ENCODE data around the gene PLXND1.

PLXND1 gene

DNA sequence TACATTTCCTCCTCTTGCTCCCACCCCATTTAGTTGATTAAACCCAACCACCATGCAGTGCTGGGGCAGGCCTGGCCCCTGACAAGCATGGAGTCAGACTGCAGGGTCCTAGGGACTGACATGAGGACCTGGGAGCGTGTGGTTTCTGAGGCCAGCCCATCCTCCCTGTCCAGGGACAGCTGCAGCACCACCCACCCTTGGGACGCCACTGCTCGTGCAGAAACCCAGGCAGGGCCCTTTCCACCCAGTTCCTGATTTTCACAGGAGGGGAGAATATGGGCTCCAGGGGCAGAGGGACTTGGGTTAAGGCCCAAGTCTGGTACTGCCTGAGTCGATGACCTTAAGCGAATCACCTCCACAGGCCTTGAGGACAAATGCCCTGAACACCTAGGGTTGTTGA is 23.7 kb downstream of the PLXND1 start:
- no peak for DNase-seq (ENCODE audit: low spot score)

DNA sequence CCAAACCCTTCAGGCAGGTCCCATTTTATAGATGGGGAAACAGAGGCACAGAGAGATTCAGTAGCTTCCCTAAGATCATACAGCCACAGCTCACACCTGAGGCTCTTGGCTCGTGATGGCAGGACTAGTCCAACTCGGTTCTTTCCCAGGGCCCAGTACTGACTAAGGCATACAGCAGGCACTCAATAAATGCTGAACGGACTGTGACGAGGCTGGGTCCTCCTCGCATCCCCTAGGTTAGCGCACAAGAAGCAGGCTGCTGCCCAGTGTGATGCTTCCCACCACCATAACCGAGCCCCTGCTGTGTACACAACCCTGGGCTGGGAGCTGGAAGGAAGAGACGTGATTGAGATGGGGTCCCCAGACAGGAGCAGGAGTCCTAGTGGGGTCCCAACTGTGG is 24.9 kb downstream of the PLXND1 start:
- DNase-seq (ENCODE audit: low spot score), result no peak

DNA sequence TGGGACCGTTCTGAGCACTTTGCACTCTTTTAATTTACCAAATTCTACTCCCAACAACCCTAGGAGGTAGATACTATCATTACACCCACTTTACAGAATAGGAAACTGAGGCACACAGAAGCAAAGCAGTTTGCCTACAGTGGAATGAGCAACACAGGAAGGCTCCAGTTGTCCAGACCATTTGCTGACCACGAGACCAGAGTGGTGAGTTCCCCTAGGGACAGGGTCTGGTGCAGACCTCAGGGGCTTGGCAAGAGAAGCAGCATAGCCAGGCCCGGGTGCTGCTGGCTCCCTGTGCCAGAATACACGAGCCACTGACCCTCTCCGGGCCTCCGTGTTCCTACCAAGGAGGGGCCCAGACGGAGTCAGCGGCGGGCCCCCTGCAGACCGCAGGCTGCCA is 26.5 kb downstream of the PLXND1 start:
- DNase-seq (ENCODE audit: low spot score), result no peak

DNA sequence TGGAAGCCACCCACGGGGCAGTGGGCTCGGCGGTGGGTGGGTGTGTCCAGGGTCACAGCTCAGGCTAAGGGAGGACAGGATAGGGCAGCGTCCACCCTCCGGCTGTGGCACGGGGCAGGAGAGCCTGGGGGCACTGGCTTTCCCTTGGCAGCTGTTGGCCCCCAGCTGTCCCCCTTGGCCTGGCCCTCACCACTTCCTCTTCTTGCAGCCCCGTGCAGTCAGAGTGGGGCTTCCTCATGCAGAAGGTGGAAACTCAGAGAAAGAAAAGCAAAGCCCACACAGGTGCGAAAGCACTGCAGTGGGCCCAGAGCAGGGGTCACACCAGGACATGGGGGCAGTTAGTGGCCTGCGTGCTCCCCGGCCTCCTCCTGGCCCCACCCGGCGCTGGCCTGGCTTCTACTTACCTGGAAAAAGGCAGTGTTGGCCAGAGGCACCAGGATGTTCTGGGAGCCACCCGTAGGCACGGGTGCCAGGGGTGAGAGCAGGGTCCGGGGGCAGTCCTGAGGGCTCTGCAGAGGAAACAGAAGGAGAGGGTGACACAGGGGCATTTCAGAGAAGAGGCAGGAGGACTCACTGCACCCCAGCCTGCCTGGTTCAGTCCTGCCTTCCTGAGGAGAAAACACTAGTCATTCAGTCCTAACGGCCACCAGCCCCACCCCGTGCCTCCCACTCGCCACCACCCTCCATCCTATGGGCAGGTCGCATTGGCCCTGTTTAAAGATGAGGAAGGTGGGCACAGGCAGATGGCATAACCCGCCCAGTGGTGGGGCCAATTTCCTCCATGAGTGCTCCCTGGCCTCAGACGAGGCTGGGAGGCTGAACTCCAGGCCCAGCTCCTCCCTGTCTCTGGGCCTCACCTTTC is 28.3 kb downstream of the PLXND1 start:
- DNase-seq (ENCODE audit: low spot score), result no peak

DNA sequence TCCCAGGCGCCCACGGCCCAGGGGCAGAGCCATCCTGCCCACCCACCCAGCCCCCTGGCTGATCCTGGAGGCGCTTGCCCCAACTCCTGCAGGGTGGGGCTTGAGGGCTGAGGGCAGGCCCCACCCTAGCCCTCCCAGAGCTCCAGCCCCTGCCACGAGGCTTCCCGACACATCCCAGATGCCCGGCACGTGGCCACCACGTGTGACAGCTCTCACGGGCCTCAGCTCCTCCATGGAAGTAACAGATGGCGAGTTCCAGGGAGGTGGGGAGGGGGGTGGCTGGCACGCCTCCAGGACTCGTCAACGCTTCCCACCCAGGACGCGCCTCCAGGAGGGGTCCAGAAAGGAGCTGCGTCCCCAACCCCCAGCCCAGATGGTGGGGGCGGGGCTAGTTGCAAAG is 29.1 kb downstream of the PLXND1 start:
- DNase-seq (ENCODE audit: low spot score), result no peak

DNA sequence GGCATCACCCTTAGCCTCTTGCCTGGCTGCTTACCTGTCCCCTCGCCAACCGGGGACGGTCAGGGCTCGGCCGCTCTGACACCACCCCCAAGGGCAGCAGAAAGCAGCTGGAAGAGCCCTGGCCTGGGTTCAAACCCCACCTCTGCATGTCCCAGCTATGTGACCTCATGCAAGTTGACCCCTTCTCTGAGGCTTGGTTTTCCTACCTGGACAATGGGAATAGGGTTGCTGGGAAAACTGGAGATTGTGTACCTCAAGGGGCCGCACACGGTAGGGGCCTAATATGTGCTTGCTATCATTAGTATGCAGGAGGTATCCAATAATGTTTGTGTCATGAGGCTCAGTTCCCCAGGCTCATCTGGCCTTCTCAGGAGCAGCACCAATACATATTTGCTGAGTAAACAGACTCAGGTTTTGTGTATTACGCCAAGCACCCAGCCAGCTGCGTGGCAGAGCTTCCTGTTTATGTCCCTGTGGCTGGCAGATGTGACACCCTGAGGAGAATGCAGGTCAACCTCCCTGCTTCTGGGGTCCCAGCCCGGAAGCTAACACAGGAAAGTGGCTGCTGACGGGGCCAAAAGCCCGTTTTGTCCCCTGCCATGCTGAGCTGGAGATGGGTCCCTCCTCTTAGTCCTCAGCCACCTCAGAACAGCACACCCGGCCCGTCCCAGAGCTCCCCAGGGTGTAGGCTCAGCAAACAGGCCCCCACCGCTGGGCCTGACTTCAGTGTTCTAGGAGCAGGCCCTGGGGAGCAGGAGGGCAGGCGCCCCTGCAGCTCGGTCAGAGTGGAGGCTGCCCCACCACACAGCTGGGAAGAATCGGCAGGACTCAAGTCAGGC is 29.7 kb downstream of the PLXND1 start:
- no peak for DNase-seq (ENCODE audit: low spot score)

DNA sequence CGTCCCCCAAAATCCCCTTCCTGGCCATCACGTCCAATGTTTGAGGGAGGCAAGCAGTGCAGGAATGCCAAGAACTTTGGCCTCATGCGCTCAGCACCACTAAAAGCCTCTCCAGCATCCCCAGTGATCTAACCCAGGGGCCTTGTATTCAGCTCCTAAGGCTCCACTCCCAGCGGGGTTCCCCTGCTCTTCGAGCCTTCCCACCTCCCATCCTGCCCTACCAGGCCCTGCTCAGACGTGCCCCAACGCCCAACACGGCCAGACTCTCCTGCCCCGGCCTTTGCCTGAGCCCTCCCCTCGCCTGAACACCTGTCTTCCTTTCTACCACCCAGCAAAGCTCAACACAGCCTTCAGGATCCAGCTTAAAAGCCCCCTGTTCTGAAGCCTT is 30.5 kb downstream of the PLXND1 start:
- no peak for DNase-seq (ENCODE audit: low spot score)

DNA sequence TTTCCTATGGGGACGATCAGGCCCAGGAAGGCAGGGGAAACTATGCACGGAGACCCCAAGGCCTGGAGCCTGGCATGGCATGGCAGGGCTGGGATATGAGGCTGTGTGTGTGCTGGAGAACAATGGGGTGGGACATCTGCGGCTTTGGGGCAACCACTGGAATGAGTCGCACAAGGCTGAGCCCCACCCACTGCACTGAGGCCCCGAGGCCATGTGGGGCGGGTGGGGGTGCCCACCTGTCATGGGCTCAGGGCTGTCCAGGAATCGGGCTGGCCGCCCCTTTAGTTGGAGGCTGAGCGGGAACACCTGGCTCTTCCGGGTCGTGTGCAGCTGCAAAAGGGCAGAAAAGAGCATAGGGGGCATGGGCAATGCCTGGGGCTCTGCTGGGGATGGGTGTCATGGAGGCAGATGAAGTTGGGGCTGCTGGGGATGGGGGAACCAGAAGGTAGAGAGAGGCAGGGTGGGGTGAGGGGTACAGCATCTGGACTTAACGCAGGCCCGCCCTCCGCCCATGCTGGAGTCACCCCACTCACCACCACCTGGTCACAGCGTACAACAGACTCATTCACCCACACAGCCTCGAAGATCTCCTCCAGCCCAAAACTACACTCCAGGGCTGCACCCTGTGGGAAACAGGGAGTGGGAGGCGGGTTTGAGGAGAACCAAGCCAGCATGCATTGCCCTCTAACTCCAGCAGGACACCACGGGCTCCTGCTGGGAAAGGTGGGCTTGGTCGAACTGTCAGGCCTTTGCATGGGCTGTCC is 31.1 kb downstream of the PLXND1 start:
- DNase-seq (ENCODE audit: low spot score), result no peak

DNA sequence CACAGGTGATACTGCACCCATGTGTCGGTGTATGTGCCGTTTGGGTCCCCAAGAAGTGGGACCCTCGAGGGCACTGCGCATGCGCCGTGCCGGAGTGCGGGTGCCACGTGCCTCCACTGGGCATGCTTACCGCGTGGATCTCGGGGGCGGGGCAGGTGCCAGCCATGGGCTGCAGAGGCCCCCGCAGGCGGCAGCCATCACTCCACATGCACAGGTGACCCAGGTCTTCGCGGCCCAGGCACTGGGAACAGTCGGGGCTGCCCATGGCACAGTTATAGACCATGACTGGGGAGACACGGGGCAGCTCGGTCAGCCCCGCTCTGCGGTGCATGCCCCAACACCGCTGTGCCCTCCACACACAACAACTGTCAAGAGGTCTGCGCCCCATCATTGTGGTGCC is 32.3 kb downstream of the PLXND1 start:
- no peak for DNase-seq (ENCODE audit: low spot score)

DNA sequence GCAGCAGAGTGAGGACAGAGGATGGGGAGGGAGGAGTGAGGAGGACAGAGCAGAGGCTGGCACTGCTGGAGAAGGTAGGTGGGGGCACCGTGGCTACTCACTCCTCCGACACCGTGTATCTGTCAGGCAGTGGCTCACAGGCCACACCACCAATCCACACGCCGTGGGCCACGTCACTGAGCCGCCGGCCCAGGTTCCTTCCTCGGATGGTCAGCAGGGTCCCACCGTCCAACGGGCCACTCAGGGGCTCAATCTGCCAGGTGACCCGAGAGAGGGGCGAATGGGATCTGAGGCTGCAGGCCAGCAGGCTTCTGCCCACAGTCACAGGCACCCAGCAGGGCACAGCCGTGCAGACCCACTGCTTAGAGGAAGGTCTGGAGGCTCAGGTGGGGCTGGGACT is 33.0 kb downstream of the PLXND1 start:
- DNase-seq (ENCODE audit: low spot score), result no peak

DNA sequence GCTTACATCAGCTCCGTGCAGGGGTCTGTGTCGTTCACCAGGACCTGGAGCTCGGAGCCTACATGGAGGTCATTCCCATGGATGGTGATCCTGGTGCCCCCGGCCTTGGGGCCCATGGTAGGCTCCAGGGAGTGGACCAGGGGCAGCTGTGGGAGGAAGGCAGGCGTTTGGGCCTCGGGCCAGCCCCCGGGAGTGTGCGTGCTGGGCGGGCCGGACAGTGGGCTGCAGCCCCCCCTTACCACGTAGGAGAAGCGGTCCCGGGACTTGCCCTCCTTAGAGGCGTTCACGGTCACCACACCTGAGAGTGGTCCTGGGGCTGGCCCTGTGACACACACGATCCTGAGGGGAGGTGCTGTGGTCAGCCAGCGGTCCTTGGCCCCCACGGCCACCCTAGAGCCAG is 33.9 kb downstream of the PLXND1 start:
- no peak for DNase-seq (ENCODE audit: low spot score)

DNA sequence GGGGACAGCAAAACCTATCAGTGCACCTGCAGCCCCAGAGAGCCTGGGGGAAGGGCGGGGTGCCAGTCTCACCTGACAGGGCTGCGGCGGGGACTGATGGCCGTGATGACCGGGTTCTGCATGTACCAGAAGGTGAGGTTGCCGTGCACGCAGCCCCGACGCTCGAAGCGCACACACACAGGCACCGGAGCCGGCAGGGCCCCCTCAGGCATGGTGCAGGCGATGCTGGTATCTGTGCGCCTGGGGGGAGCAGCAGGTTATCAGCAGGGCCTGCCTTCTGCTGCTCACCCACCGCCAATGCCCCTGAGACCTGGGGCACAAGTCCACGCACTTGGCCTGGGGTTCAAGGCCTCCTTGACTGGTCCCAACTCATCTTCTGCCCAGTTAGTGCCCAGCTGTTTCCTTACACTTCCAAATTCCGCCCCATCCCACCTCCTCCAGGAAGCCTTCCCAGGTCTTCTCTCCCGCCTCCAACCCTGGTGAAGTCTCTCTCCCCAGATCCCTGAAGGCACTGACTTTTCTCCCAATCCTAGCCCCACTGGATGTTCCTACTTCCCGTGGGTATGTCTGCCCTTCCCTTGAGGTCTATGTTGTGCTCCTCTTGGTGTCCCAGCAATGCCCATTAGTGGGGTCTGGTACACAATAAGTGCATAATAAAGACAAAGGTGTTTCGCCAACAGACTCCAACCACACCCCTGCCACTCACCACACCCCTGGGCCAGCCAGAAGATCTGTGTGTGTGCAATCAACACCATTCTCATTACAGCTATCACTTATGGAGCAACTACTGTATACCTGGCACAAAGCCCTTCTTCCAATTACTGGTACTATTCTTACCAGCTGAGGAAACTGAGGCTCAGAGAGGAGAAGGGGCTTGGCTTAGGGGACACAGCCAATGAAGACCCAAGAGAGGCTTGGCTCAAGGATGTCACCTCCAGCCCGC is 34.6 kb downstream of the PLXND1 start:
- DNase-seq (ENCODE audit: low spot score), result no peak

DNA sequence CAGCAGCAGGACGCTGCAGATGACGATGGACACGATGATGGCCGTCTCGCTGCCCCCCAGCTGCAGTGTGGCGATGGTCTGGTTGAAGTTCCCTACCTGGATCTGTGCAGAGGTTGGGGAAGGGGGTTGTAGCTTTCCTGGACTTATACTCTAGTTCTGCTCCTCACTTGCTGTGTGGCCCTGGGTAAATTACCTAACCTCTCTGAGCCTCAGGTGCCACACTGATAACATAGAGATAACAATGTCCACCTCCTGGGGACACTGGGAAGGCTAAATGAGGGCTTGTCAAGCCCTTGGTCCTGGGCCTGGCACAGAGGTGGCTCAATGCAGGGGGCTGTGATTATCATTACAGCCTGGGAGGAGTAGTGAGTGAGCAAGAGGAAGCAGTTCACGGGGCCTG is 36.6 kb downstream of the PLXND1 start:
- no peak for DNase-seq (ENCODE audit: low spot score)

DNA sequence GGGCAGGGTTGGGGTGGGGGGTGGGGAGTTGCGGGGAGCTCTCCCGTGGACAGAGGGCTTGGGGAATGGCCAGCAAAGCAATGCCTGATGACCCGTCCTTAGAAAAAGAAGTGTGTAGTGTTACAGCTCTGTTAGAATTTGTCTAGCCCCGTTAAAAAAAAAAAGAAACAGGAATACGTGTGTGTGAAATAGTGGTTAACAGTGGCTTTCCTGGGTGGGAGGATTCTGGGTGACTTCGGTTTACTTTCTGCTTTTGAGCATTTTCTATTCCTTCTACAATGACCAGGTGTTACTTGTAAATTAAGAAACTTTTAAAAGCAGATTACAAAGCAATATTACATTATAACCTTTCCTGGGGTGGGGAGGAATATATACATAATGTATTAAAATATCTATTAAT is 38.5 kb downstream of the PLXND1 start:
- DNase-seq (ENCODE audit: low spot score), result no peak

DNA sequence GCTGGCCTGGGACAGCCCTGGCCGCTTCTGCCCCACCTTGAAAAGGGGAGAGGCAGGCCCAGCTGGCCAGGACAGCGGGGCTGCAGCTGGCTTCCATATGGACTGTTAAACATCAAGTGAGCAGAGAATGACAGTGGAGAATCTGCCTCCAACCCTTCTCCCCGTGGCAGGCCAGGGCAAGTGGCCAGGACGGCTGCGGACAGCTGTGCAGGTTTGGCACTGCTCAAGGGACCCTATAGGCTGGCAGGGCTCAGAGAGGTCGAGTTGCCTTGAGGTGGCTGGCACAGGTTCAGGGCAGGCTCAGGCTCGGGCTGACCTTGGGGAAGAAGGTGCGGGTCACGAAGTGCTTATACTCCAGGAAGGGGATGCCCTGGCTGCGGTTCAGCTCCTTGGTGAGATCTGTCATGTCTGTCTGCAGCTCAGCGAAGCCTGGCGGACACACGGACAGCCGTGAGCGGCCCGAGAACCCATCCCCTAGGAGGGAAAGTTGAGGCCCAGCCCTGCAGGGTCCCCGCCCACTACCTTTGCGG is 39.2 kb downstream of the PLXND1 start:
- DNase-seq (ENCODE audit: low spot score), result no peak

DNA sequence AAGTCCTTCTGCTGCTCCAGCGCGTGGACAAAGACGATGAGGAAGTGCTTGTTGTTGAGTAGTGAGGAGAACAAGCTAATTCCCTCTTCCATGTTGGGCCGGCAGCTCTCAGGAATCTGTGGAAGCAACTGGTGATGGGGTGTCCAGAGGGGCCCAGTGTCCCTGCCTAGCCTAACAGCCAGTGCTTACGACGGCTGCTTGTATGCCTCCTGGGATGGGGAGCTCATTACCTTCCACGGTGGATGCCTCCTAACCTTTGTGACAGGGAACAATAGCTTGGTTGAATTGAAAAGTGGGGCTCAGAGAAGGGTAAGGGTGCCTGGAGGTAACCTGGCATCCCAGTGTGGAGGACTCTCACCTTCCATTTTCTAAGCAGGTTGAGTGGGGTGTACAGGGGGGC is 40.6 kb downstream of the PLXND1 start:
- DNase-seq (ENCODE audit: low spot score), result no peak

DNA sequence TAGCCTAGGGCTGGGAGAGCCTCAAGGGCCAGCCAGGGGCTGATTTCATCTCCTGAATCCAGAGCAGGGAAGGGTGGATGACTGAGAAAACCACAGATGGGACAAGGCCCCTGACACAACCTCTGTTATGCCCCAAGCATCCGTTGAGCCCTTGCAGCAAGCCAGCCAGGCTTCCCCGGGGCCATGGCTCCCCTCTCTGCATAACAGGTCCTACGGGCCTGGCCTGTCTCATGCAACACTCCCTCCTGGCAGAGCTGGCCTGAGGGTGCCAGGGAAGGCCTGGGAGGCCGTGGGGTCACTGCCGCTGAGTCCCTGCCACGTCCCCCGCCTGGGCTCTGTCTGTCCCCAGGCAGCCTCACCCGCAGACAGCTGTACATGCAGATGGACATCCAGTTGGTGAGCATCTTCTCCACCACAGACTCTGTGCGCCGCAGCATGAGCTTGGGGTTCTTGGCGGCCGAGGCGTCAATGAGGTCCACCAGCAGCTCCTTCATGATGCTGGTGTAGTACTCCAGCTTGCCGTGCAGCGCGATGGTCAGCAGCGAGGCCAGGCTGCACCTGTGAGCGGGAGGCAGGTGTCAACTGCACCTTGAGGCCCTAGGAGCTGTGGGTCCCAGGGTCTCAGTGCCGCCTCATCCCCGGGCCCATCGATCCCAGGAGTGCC is 41.4 kb downstream of the PLXND1 start:
- DNase-seq (ENCODE audit: low spot score), result no peak

DNA sequence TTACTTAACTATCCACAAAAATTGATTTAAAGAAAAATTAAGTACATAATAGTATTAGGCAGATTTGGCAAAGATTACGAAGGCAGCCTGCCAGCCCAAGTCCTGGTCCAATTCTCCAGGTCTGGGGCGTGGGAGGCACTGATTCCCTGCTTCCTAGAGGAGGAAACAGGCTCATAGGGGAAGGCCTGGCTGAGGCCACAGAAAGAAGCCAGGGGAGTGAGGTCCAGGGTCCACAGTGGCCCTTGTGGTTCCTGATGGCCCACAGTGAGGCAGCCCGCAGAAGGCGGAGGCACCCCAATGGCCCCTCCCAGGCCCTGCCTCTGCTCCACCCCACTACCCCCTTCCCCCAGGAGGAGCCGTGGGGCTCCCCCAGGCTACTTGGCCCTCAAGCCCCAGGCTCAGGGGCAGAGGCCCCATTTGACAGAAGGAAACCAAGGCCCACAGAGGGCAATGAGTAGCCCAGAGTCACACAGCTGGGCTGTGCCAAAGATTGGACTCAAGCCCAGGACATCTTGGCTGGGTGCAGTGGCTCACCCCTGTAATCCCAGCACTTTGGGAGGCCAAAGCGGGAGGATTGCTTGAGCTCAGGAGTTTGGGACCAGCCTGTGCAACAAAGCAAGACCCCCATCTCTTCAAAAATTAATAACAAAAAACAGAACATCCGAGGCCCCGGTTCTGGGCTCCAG is 42.5 kb downstream of the PLXND1 start:
- no peak for DNase-seq (ENCODE audit: low spot score)

DNA sequence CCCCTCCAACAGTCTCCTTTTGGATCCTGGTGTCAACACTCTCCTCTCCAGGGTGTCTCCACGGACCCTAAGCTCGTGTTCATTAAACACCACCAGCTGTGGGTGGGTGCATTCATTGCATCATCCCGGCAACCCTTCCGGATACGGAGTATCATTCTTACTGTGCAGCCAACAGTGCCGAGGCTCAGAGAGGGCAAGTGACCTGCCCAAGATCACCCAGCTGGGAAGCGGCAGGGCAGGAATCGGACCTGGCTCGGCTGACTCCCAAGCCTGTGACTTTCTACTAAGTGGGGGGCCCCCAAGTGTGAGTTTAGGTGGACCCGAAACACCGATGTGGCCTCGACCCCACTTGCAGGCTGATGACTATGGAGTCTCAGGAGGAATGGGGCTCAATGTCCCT is 43.1 kb downstream of the PLXND1 start:
- no peak for DNase-seq (ENCODE audit: low spot score)

DNA sequence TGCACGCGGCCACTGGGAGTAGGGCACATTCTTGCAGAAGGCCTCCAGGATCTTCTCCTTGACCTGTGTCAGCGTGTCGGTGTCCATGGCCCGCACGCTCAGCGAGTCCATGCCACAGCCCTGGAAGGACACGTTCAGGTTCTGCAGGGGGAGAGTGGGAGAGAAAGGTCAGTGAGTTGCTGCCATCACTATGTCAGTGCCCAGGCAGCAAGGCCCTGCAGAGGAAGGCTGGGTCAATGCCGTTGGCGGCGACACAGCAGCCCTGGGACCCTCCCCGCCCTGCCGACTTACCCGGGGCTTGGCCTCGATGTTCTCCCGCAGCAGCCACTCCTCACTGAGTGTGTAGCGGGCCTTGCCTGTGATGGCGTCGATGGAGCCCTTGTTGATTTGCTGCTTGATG is 43.7 kb downstream of the PLXND1 start:
- no peak for DNase-seq (ENCODE audit: low spot score)

Measured in kidney tubule cell (primary cell).